ENCODE measurements around the gene EMC10. TPM values are rescaled to one million over a fixed set of nuclear protein-coding genes. Genes with fewer than 3 reads are reported as not detected.

EMC10 gene
- total RNA-seq, 1 experiment from 2014 or later: 228 TPM

DNA sequence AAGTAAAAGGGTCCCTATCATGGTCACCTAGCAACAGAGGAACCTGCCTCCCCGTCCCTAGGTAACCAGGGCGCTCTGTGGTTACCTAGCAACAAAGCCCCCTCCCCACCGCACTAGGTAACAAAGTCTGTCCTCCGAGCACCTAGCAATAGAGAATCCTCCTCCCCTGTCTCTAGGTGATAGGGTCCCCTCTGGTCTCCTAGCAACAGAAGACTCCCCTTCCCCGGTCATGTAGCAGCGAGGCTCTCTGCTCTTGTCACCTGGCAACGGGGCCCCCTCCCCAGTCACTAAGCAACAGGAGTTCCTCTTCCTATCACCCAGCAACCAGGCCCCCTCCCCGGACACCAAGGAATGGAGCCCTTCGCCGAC lies 34.4 kb downstream of the EMC10 start:
- Histone ChIP-seq H3K27me3 (ENCODE audit: low read length) (no peaks in the 10 kb centered on the region), H3K4me1 (ENCODE audit: insufficient read depth, low read length) (0 out of 2 replicates have a peak, but pooled peaks cover 7% of the 10 kb centered on the region), H3K79me2 (ENCODE audit: low read length) (0 out of 2 replicates have a peak, but pooled peaks cover 3% of the 10 kb centered on the region), H3K9me2 (replicated peaks; ENCODE audit: low read length) (no peaks in the 10 kb centered on the region), H3K4me2 (ENCODE audit: low read length) (peak overlapping the region; percentile 90), H3F3A (ENCODE audit: low read length, unreplicated experiment) (no peaks in the 10 kb centered on the region), H3K9me3 (ENCODE audit: low read length) (no peaks in the 10 kb centered on the region), H3K27ac (ENCODE audit: low read length) (peak overlapping the region; percentile 20), H3K9ac (ENCODE audit: low read length) (peak overlapping the region; percentile 83), H3K4me3 (ENCODE audit: low read length) (peak overlapping the region; percentile 84), H3K36me3 (ENCODE audit: low read depth, low read length) (no peaks in the 10 kb centered on the region), H4K20me1 (ENCODE audit: low read length) (no peaks in the 10 kb centered on the region), H2AFZ (ENCODE audit: low read length) (peak overlapping the region; percentile 80)
- ChIA-PET CTCF (interaction anchor here (0.6 to 0.7 kb wide), 3 partner anchors 202 to 260 kb away, joined by 4 to 6 read pairs (median 6); no protein-coding TSS in a partner anchor), POLR2A (ENCODE audit: unreplicated experiment) (interaction anchor here (0.5 to 0.6 kb wide), 5 partner anchors 135 to 329 kb away, joined by 3 to 8 read pairs (median 5); partner anchors contain the start of gene MYH14)
- no peak for DNase-seq
- intact Hi-C loops (cut with micrococcal nuclease): loop anchor here (1.0 kb wide), 2 partner anchors 134 to 181 kb away; partner anchors contain the start of genes KCNC3 and NR1H2
- ATAC-seq: no peak; the same call in 1 of the 2 replicates
- BruUV-seq (replicated peaks): TSS peak; percentile 72
- TF ChIP-seq EZH2 (IDR thresholded peaks at IDR 0.05; ENCODE audit: low read length, unreplicated experiment) (no peak), EZH2phosphoT487 (IDR thresholded peaks at IDR 0.05; ENCODE audit: borderline replicate concordance, low read length) (no peak)
- TF ChIP-seq, protein P1, sequence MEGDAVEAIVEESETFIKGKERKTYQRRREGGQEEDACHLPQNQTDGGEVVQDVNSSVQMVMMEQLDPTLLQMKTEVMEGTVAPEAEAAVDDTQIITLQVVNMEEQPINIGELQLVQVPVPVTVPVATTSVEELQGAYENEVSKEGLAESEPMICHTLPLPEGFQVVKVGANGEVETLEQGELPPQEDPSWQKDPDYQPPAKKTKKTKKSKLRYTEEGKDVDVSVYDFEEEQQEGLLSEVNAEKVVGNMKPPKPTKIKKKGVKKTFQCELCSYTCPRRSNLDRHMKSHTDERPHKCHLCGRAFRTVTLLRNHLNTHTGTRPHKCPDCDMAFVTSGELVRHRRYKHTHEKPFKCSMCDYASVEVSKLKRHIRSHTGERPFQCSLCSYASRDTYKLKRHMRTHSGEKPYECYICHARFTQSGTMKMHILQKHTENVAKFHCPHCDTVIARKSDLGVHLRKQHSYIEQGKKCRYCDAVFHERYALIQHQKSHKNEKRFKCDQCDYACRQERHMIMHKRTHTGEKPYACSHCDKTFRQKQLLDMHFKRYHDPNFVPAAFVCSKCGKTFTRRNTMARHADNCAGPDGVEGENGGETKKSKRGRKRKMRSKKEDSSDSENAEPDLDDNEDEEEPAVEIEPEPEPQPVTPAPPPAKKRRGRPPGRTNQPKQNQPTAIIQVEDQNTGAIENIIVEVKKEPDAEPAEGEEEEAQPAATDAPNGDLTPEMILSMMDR (conservative IDR thresholded peaks at IDR 0.05; ENCODE audit: low read depth, low read length): no peak

DNA sequence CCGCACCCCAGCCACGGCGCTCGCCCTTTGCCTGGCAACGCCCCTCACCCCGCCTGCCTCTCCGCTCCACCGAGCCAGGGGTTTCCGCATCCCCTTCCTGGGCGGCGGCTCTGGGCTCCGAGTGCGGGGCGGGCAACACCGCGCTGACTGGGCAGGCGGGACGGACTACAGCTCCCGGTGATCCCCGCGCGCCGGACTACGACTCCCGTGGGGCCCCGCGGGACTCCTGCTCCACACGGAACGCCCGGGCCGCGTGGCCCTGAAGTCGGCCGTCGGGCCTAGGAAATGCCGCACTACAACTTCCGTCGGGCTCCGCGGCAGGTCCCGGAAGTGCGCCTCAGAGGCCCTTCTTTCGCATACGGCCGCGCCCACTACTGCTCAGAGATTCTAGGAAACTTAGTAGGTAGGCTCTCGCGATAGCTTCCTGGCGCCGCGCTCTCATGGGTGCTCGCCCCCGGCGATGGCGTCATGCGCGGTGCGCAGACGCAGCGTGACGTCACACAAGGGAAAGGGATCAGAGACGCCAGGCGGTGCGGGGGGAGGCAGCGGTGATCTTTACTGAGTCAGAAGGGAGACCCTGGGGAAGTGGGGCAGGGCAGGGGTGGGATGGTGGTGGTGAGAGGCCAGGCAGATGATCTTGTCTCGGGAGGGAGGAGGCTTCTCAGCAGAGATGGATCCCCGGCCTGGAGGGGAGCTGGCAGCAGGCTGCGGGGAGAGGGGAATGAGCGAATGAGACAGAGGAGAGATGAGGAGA lies 34.9 kb downstream of the EMC10 start, which contains the start of gene JOSD2:
Gene JOSD2, minus strand, starts transcription at position 123 of the 754 bp plus-strand sequence. CDS start 760 bp downstream, outside the sequence.
- ATAC-seq (peak; percentile 98), DNase-seq (peak; percentile 99)
- intact Hi-C loops (cut with micrococcal nuclease): loop anchor here (1.0 kb wide), 2 partner anchors 135 to 182 kb away; partner anchors contain the start of genes KCNC3 and NR1H2
- H3K4me1 ChIP-seq (ENCODE audit: insufficient read depth, low read length): 0 out of 2 replicates have a peak, but pooled peaks cover 7% of the 10 kb centered on the region
- POLR2A ChIA-PET (ENCODE audit: unreplicated experiment): interaction anchor here (0.5 to 0.6 kb wide), 6 partner anchors 135 to 328 kb away, joined by 3 to 8 read pairs (median 4); partner anchors contain the start of genes MYH14 and NR1H2
- TF ChIP-seq, protein P1 (conservative IDR thresholded peaks at IDR 0.05; ENCODE audit: low read depth, low read length): no peak
- TF ChIP-seq EZH2phosphoT487 (IDR thresholded peaks at IDR 0.05; ENCODE audit: borderline replicate concordance, low read length): no peak
- no peak for TF ChIP-seq EZH2 (IDR thresholded peaks at IDR 0.05; ENCODE audit: low read length, unreplicated experiment)
- BruUV-seq (replicated peaks): no TSS peak
- no peaks in the 10 kb centered on the region for H3K9me3 ChIP-seq (ENCODE audit: low read length)
- no peaks in the 10 kb centered on the region for H3F3A ChIP-seq (ENCODE audit: low read length, unreplicated experiment)
- no peaks in the 10 kb centered on the region for H4K20me1 ChIP-seq (ENCODE audit: low read length)
- H3K4me3 ChIP-seq (ENCODE audit: low read length): peak within 1 kb of the TSS; percentile 84
- CTCF ChIA-PET: interaction anchor here (0.6 to 0.7 kb wide), 4 partner anchors 121 to 261 kb away, joined by 3 to 6 read pairs (median 5); no protein-coding TSS in a partner anchor
- H3K79me2 ChIP-seq (ENCODE audit: low read length): 0 out of 2 replicates have a peak, but pooled peaks cover 3% of the 10 kb centered on the region
- H3K9ac ChIP-seq (ENCODE audit: low read length): peak within 1 kb of the TSS; percentile 83
- no peaks in the 10 kb centered on the region for H3K9me2 ChIP-seq (replicated peaks; ENCODE audit: low read length)
- no peaks in the 10 kb centered on the region for H3K27me3 ChIP-seq (ENCODE audit: low read length)
- H2AFZ ChIP-seq (ENCODE audit: low read length): peak within 1 kb of the TSS; percentile 80
- peak within 1 kb of the TSS; percentile 20 for H3K27ac ChIP-seq (ENCODE audit: low read length)
- H3K36me3 ChIP-seq (ENCODE audit: low read depth, low read length): no peaks in the 10 kb centered on the region
- H3K4me2 ChIP-seq (ENCODE audit: low read length): peak within 1 kb of the TSS; percentile 90
